Peyer's patch (tissue), 4 donors: ENCODE data around the gene WSB1.

Experiments
- CTCF ChIP-seq, 6 experiments: fragments of 450-650 bp in 4 of 6; fragments of 200-600 bp in 2 of 6; sonication (generic) in 1 of 6; IDR thresholded peaks; one replicate each; pipeline ENCODE4 v1.5.1; 2017 to 2019; ENCODE audit warnings: antibody characterized with exemption in 6 of 6, mild to moderate bottlenecking in 3 of 6, moderate library complexity in 1 of 6
- POLR2A ChIP-seq, 2 donors: fragments of 450-650 bp; IDR thresholded peaks; one replicate each; pipeline ENCODE4 v1.5.1; 2017; ENCODE audit warnings: antibody characterized with exemption in 2 of 2, mild to moderate bottlenecking in 2 of 2, moderate library complexity in 2 of 2

DNA sequence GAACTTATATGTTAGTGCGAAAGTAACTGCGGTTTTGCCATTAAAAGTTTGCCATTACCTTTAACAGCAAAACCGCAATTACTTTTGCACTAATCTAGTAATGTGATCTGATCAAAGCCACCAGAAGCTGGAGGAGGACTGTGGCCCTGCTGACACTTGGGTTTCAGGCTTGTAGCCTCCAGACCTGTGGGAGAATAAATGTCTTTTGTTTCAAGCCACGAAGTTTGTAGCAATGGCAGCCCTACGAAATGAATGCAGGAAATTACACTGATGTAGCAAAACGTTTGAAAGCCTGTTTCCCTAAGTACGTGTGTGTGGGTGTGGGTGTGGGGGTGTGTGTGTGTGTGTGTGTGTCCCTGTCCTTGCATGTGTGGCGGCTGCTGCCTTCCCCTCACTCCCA, 66.6 kb downstream of the WSB1 start:
- TF ChIP-seq CTCF (IDR thresholded peaks at IDR 0.05) (no peak), POLR2A (IDR thresholded peaks at IDR 0.05) (no peak)
